Dermis blood vessel endothelial cell (primary cell): ENCODE measurements around the gene NELL2. TPM values are rescaled to one million over a fixed set of nuclear protein-coding genes. Genes with fewer than 3 reads are reported as not detected.

ENCODE experiments used
- DNase-seq: peaks from one replicate; pipeline ENCODE4 v3.0.0; 2010
- total RNA-seq: library from RNA; depleted of rRNA; stranded (reverse); fragments of >200 nt; gene quantifications from 2 replicates; pipeline ENCODE4 v1.2.3, GENCODE V29; 2014

The NELL2 gene
- total RNA-seq, 1 donor from 2014 or later, result 0.51 TPM

- no peak for DNase-seq
These were observed 272.4 kb downstream of the NELL2 start for GRCh38 chr12:44603701-44604100.

DNA sequence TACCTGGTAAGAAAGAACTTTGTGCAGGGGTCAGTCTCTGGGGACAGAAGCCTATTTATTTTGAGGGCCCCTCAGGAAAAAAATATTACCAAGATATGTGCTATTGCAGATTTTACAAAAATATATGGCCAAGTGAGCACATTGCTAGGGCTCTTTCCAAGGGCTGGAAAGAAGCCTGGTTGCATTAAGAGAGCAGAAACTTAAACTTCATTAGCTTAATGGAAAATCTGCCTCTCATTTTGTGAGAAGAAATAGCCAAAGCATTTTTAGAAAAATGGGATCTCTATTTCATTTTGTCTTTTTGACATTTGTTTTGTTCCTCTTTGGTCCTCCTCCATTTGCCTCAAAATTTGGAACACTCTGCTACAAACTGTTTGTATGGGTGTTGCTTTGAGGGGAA lies 283.5 kb downstream of the NELL2 start:
- no peak for DNase-seq

GRCh38 chr12:44589697-44590096 lies 286.4 kb downstream of the NELL2 start:
- DNase-seq, result no peak

DNA sequence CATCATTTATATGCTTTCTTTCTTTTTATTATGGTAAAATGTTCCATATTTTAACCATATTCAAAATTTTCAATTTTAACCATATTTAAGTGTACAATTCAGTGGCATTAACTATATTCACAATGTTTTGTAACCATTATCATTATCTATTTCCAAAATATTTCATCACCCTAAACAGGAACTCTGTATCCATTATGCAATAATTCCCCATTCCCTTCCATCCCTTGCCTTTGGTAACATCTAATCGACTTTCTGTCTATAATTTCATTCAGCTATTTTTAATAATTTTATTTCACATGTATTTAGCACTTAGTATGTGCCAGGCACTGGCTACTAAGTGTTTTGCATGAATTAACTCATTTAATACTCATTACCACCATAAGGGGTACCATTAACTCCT lies 287.5 kb downstream of the NELL2 start:
- no peak for DNase-seq

DNA sequence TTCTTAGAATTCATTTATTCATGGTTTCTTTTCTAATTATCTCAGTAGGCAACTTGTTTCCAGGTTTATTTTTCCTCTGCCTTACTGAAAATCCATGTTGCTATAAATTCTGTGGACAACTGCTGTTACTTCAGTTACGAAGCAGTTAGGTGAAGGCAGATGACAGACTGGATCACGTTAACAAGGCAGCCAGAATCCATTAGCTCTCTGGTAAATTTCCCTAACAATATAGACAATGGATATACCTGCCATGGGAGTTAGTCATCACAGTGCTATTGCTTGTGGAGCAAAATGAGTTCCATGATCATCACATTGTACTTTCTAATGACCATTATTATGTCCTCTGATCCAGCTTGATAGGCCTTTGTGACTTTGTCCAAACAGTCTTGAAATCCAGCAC lies 291.5 kb downstream of the NELL2 start:
- DNase-seq, result no peak

GRCh38 chr12:44582521-44582920 lies 293.6 kb downstream of the NELL2 start:
- no peak for DNase-seq

DNA sequence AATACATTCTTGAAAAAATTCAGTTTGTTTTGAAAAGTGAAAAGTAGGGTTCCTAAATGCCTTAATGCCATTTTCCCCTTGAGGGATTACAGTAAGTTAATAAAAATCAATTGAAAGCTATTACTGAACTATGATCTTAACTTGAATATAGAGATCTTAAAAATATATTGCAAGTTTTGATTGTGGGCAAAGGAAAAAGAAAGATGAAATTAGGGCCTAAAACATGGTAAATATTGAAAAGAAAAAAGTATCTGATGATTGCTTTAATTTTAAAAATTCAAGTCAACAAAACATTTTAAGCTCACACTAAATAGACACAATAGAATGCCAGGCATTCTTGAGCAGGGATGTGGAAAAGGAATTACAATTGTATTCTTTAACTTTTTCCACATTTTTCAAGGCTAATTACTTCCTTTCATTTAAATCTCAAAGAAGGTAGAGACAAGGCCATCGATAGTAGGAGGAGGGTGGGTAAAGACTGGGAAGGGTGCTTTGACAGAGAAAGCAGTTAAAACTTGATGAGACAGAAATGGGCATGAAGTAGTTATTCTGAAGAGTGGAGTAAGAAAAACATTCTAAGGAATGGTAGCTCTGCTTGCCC lies 294.4 kb downstream of the NELL2 start:
- DNase-seq, result no peak

GRCh38 chr12:44574586-44574985 lies 301.5 kb downstream of the NELL2 start:
- DNase-seq, result no peak

GRCh38 chr12:44573723-44574122 lies 302.4 kb downstream of the NELL2 start:
- DNase-seq, result no peak

GRCh38 chr12:44571006-44571550 lies 305.0 kb downstream of the NELL2 start:
- no peak for DNase-seq

DNA sequence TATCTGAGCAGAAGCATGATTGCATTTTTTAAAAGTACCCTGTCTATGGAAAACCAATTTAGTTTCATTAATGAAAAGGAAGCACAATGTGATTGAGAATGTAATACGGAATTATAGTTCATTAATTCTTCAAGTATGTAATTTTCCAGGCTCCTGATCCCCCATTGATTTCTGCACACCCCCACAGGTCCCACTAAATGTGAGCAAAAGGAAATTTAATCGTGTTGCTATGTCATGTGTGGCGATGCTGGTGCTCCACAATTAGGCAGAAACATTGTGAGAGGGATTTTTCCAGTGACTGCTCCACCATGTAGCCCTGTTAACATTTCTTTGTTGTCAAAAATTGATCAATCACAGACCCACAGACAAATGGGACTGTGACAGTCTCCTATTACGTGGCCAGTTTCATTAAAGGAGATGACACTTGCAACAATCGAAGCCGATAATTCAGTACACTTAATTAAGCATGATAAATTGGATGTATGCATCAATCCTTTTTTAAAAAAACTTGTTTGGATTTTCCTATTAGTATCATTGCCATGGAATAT lies 306.0 kb downstream of the NELL2 start:
- DNase-seq, result no peak

GRCh38 chr12:44565163-44565562 lies 311.0 kb downstream of the NELL2 start:
- no peak for DNase-seq

DNA sequence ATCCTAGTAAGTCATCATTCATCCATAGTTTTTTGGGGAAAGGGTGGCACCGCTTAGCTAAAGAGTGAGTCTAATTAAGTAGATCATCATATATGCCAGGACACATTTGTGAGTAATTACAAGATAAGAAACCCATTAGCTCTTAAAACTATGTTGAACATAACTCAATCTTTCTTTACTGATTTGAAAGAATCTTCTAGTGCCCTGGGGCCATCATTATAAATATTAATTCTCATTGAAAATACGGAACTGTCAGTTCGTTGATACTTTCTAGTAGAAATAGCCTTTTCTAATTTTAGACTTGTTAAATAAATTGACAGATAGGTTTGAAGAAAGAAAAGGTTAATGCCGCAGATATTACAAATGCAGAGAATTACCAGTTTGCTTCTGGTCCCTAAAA lies 312.6 kb downstream of the NELL2 start:
- no peak for DNase-seq

DNA sequence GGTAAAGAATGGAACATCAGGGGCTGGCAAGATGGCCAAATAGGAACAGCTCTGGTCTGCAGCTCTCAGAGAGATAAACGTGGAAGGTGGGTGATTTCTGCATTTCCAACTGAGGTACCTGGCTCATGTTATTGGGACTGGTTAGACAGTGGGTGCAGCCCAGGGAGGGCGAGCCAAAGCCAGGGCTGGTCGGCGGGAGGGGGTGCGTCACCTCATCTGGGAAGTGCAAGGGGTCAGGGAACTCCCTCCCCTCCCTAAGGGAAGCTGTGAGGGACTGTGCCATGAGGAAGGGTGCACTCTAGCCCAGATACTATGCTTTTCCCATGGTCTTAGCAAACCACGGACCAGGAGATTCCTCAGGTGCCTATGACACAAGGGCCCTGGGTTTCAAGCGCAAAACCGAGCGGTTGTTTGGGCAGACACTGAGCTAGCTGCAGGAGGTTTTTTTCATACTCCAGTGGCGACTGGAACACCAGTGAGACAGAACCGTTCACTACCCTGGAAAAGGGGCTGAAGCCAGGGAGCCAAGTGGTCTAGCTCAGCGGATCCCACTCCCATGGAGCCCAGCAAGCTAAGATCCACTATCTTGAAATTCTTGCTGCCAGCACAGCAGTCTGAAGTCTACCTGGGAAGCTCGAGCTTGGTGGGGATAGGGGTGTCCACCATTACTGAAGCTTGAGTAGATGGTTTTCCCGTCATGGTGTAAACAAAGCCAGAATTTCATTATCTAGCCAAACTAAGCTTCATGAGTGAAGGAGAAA lies 317.6 kb downstream of the NELL2 start:
- no peak for DNase-seq

- DNase-seq, result no peak
These were observed 320.7 kb downstream of the NELL2 start for GRCh38 chr12:44555454-44555853.

GRCh38 chr12:44551631-44552030 lies 324.5 kb downstream of the NELL2 start:
- DNase-seq, result no peak

DNA sequence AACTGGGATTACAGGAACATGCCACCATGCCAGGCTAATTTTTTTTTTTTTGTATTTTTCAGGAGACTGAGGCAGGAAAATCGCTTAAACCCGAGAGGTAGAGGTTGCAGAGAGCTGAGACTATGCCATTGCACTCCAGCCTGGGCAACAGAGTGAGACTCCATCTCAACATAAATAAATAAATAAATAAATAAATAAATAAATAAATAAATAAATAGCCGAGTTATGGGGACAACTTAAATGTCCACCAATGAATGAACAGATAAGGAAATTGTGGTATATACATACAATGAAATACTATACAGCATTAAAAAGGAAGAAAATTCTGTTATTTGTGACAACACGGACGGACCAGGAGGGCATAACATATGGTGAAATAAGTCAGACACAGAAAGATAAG lies 325.7 kb downstream of the NELL2 start:
- DNase-seq, result no peak

DNA sequence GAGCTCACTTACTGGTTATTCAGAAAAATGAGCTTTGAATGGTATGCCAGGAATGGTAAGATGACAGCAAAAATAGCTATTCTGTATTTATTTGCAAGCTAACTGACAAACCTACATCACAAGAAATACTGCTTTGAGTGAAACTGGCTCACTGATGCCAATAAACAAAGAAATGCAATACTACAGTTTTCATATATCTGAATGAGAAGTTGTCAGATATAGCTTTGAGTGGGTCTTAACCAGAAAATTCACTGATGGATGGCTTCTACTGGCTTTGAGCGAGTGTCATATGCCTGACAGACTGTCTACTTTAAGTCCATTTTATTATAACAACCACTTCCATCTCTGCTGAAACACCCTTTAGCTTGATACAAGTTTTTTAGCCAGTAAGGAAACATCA lies 330.1 kb downstream of the NELL2 start:
- no peak for DNase-seq

- no peak for DNase-seq
These were observed 332.1 kb downstream of the NELL2 start for GRCh38 chr12:44544018-44544417.

GRCh38 chr12:44542716-44543115 lies 333.4 kb downstream of the NELL2 start:
- DNase-seq, result no peak

DNA sequence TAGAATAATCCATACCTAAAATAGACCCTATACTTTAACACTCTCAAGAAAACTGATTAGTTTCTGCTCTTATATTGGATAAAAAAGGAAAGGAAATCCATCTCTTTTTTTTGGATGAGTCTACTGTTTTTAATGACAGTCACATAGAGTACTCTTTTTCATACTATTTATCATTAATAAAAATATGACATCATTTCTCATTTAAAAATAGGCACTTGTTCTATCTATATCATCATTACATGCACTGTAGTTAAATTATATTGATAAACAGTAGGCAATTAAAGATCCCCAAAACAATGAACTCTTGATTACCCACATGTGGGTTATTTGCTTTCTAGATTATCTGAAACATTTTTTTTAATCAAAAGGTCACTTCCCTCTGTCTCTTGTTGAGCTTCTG lies 338.8 kb downstream of the NELL2 start:
- no peak for DNase-seq

- DNase-seq, result no peak
These were observed 343.2 kb downstream of the NELL2 start for GRCh38 chr12:44532940-44533339.

DNA sequence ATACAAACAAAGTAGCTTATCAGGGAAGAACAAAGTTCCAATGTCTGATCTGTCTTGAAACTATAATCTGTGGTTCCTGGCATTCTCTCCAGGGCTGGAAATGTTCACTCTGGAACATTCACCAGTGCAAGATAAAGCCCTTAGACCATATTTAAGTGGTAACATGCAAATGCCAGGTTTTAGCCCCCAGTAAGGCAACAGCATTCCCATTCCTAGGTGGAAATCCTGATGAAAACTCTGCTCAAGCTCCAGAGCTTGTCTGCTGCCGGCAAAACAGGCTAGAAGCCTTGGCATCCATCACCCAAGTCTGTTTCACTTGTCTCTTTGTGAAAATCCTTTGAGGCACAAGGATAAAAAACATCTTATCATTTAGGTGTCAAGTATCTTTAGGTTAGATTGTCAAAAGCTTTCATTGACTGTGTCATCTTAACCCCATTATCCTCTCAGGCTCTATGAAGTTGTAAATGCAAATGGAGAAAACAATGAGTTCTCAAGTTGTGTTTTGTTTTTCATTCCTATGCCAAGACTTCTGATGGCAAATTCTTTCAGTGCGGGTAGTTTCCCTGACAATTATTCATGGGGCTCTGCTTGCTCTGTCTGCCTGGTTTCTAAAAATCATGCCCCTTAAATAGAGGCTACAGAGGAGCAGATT lies 344.7 kb downstream of the NELL2 start:
- DNase-seq, result no peak
